SK-N-SH treated with all-trans-retinoic acid at 6 μM for 48 hours (cell line): ENCODE data around the gene MEF2C.

ENCODE experiments used
- ATAC-seq: fragments of 200-7000 bp; cut with Tn5 transposase; 3 replicates; pipeline ENCODE4 v1.9.1; 2020; ENCODE audit warnings: mild to moderate bottlenecking, moderate library complexity
- BACH2 ChIP-seq: fragments of 250-450 bp; sonication (Bioruptor Pico); IDR thresholded peaks from 2 replicates; pipeline ENCODE4 v1.9.0; 2021; ENCODE audit warnings: mild to moderate bottlenecking, borderline replicate concordance
- CSDC2 ChIP-seq: fragments of 250-450 bp; sonication (Bioruptor Pico); IDR thresholded peaks from 2 replicates; pipeline ENCODE4 v1.5.0; 2020; ENCODE audit warnings: mild to moderate bottlenecking, moderate library complexity
- ESRRG ChIP-seq: fragments of 250-450 bp; sonication (Bioruptor Pico); IDR thresholded peaks from 2 replicates; pipeline ENCODE4 v1.6.1; 2021; ENCODE audit warnings: mild to moderate bottlenecking
- GLIS3 ChIP-seq: fragments of 250-450 bp; sonication (Bioruptor Pico); IDR thresholded peaks from 2 replicates; pipeline ENCODE4 v1.5.0; 2020; ENCODE audit warnings: mild to moderate bottlenecking, moderate library complexity
- ISL1 ChIP-seq: fragments of 250-450 bp; sonication (Bioruptor Pico); IDR thresholded peaks from 2 replicates; pipeline ENCODE4 v2.1.2; 2022; ENCODE audit warnings: mild to moderate bottlenecking, moderate library complexity
- OSR1 ChIP-seq: fragments of 250-450 bp; sonication (Bioruptor Pico); IDR thresholded peaks from 2 replicates; pipeline ENCODE4 v1.8.0; 2022; ENCODE audit warnings: moderate library complexity, mild to moderate bottlenecking, inconsistent platforms
- PATZ1 ChIP-seq: fragments of 250-450 bp; sonication (Bioruptor Pico); IDR thresholded peaks from 2 replicates; pipeline ENCODE4 v1.8.0; 2020; ENCODE audit warnings: mild to moderate bottlenecking, moderate library complexity, borderline replicate concordance
- POU6F1 ChIP-seq: fragments of 250-450 bp; sonication (Bioruptor Pico); IDR thresholded peaks from 2 replicates; pipeline ENCODE4 v1.8.0; 2021; ENCODE audit warnings: low read depth, mild to moderate bottlenecking, moderate library complexity, borderline replicate concordance
- PPARA ChIP-seq: fragments of 250-450 bp; sonication (Bioruptor Pico); IDR thresholded peaks from 2 replicates; pipeline ENCODE4 v1.5.0; 2020; ENCODE audit warnings: mild to moderate bottlenecking, borderline replicate concordance
- RARB ChIP-seq: fragments of 250-450 bp; sonication (Bioruptor Pico); IDR thresholded peaks from 2 replicates; pipeline ENCODE4 v1.8.0; 2021; ENCODE audit warnings: mild to moderate bottlenecking, moderate library complexity
- SNAI2 ChIP-seq: fragments of 250-450 bp; sonication (Bioruptor Pico); IDR thresholded peaks from 2 replicates; pipeline ENCODE4 v1.5.0; 2020; ENCODE audit warnings: mild to moderate bottlenecking, moderate library complexity
- TOX ChIP-seq: fragments of 250-450 bp; sonication (Bioruptor Pico); IDR thresholded peaks from 2 replicates; pipeline ENCODE4 v1.8.0; 2021; ENCODE audit warnings: mild to moderate bottlenecking, moderate library complexity, borderline replicate concordance
- TSHZ2 ChIP-seq: fragments of 250-450 bp; sonication (Bioruptor Pico); IDR thresholded peaks from 2 replicates; pipeline ENCODE4 v1.5.0; 2020; ENCODE audit warnings: mild to moderate bottlenecking, moderate library complexity
- ZC3H10 ChIP-seq: fragments of 250-450 bp; sonication (Bioruptor Pico); IDR thresholded peaks from 2 replicates; pipeline ENCODE4 v1.5.1; 2021; ENCODE audit warnings: mild to moderate bottlenecking, moderate library complexity
- ZFP3 ChIP-seq: fragments of 250-450 bp; sonication (Bioruptor Pico); IDR thresholded peaks from 2 replicates; pipeline ENCODE4 v1.5.0; 2020; ENCODE audit warnings: mild to moderate bottlenecking, moderate library complexity
- ZFP30 ChIP-seq: fragments of 450-650 bp; formaldehyde crosslinking; IDR thresholded peaks from 2 replicates; pipeline ENCODE4 v1.5.0; 2022; ENCODE audit warnings: mild to moderate bottlenecking, moderate library complexity
- ZNF565 ChIP-seq: fragments of 450-650 bp; formaldehyde crosslinking; conservative IDR thresholded peaks from 2 replicates; pipeline ENCODE4 v1.5.0; 2020; ENCODE audit warnings: low read depth, mild to moderate bottlenecking, moderate library complexity
- ZNF70 ChIP-seq: fragments of 450-650 bp; formaldehyde crosslinking; IDR thresholded peaks from 2 replicates; pipeline ENCODE4 v1.5.0; 2020; ENCODE audit warnings: mild to moderate bottlenecking, moderate library complexity
- ZNF8 ChIP-seq: fragments of 450-650 bp; formaldehyde crosslinking; IDR thresholded peaks from 2 replicates; pipeline ENCODE4 v1.5.0; 2020; ENCODE audit warnings: mild to moderate bottlenecking, moderate library complexity

Gene MEF2C

GRCh38 chr5:88883836-88884607 is 1.0 kb upstream of the MEF2C start:
- peak; percentile 68; the same call in 1 of the 2 replicates for TF ChIP-seq POU6F1 (CRISPR knock-in tag)
- no peak for TF ChIP-seq GLIS3 (CRISPR knock-in tag)
- peak; percentile 75 for ATAC-seq

- peak; percentile 23 for ATAC-seq
- TF ChIP-seq POU6F1 (CRISPR knock-in tag) (no peak), ISL1 (CRISPR knock-in tag) (no peak), ESRRG (no peak), TSHZ2 (CRISPR knock-in tag) (no peak), RARB (CRISPR knock-in tag) (no peak), ZNF8 (CRISPR knock-in tag) (no peak), BACH2 (CRISPR knock-in tag) (no peak), ZFP3 (CRISPR knock-in tag) (no peak), GLIS3 (CRISPR knock-in tag) (no peak), OSR1 (CRISPR knock-in tag) (no peak), TOX (CRISPR knock-in tag) (no peak), ZNF565 (CRISPR knock-in tag) (no peak), ZNF70 (CRISPR knock-in tag) (no peak), CSDC2 (no peak), ZC3H10 (no peak), SNAI2 (CRISPR knock-in tag) (no peak), PATZ1 (no peak)
Observed at GRCh38 chr5:88882276-88883038, 527 bp downstream of the MEF2C start.

GRCh38 chr5:88881571-88881971 is 1.4 kb downstream of the MEF2C start:
- TF ChIP-seq OSR1 (CRISPR knock-in tag) (no peak), ZC3H10 (no peak), ZFP30 (CRISPR knock-in tag) (no peak), ZNF565 (CRISPR knock-in tag) (no peak), TSHZ2 (CRISPR knock-in tag) (no peak), PATZ1 (no peak), ZFP3 (CRISPR knock-in tag) (no peak), ZNF70 (CRISPR knock-in tag) (no peak), GLIS3 (CRISPR knock-in tag) (no peak), PPARA (CRISPR knock-in tag) (no peak)
- no peak for ATAC-seq
